NCI-H345 (cell line): ENCODE data around the gene CFAP74.

ENCODE experiments used
- DNase-seq: peaks from one replicate; lab custom pipeline; 2025; lab: John Stamatoyannopoulos, UW

Gene CFAP74

DNA sequence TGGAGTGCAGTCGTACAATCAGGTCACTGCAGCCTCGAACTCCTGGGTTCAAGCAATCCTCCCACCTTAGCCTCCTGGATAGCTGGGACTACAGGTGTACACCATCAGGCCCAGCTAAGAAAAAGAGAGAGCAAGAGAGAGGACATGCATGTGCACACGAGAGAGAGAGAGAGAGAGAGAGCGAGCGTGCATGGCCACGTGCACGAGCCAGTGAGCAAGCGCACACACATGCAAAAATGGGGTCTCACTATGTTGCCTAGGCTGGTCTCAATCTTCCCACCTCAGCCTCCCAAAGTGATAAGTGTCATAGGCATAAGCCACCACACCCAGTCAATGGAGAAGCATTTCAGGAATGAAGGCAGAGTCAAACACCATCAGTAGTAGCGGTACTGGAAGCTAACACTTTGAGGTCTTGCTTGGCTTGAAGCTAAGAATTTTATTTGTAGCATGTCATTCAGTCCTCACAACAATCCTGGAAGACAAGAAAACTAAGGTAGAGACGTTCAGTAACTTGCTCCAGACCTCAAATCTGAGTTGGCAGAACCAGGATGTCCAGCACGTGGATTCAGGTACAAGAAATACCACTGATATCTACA, 127.2 kb downstream of the CFAP74 start:
- no peak for DNase-seq

DNA sequence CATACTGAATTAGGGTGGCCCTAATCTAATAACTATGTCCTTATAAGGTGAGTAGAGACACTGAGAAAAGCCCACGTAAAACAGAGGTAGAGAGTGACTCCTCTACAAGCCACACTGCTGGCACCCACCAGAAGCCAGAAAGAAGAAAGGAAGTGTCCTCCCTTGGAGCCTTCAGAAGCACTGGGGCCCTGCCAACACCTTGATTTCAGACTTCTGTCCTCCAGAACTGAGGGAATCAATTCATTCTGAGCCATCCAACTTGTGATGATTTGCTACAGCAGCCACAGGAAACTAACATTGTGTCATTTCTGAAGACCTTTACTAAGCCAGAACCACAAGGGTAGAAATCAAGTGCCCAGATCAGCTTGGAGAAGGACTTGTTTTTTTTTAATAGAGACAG, 127.7 kb downstream of the CFAP74 start:
- DNase-seq, result no peak

DNA sequence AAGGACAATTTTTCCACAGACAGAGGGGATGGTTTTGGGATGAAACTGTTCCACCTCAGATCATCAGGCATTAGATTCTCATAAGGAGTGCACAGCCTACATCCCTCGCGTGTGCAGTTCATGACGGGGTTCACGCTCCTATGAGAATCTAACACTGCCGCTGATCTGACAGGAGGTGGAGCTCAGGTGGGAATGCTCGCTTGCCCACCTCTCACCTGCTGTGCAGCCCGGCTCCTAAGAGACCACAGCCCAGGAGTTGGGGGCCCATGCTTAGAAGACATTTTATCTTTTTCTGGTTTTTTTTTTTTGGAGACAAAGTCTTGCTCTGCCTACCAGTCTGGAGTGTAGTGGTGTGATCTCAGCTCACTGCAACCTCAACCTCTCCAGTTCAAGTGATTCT, 128.7 kb downstream of the CFAP74 start:
- DNase-seq, result no peak

DNA sequence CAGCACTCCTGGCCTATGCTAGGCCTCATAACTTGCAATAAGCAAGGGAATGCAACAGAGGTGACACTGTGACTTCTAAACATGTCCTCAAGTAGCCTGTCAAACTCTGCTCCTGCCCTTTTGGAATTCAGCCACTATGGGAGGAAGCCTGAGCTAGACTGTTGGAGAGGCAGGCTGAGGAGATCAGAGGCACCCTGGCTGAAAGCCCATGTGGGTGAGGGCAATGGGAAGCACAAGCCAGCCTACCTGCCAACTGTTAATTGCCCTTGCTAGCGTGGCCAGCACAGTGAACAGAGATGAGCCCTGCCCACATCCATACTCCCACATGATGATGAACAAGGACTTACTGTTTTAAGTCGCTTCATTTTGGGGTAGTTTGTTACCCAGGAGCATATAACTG, 130.4 kb downstream of the CFAP74 start:
- no peak for DNase-seq

DNA sequence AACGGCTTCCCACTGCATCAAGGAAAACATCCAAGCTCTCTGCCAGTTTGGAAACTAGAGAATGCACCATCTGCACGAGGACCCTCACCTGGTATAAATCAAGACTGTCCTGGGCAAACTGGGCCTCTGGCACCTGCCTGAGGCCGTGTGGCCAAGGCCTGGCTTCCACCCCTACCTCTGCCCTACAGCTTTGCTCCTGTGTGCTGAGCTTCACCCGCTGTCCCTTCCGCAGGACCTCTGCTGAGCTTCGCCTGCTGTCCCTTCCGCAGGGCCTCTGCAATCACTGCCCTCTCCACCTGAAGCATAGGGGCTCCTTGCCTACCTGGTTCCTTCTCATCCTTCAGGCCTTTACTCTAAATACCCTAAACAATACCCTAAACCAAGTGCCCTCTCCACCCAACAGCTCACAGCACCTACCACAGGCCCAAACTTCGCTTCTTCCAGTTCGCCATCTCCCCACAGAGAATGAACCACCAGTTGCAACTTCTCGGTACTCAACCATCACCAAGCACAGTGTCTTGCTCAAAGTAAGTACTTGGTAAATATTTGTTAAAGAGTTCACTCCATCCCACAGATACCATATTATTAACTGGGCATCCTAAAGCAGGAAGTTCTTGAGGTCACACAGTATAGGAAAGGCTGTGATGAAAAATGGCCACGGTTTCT, 131.1 kb downstream of the CFAP74 start:
- DNase-seq, result no peak
